Subcutaneous adipose tissue (tissue), 4 donors: ENCODE data around the gene TGM1. TPM values are rescaled to one million over a fixed set of nuclear protein-coding genes. Genes with fewer than 3 reads are reported as not detected.

ENCODE experiments used
- CTCF ChIP-seq: fragments of 450-650 bp; IDR thresholded peaks from one replicate; pipeline ENCODE4 v1.5.1; 2016; ENCODE audit warnings: low read depth, mild to moderate bottlenecking, control low read depth, antibody characterized with exemption, moderate library complexity
- total RNA-seq, 4 donors: library from RNA; depleted of rRNA; stranded (reverse); fragments of >200 nt; gene quantifications; one replicate each; pipeline ENCODE4 v1.1.0, GENCODE V29; 2016

The TGM1 gene
- total RNA-seq, 4 donors from 2014 or later = 0.49 to 1.3 (median 0.85) TPM; not detected in 1

- TF ChIP-seq CTCF = no peak
Observed at GRCh38 chr14:24249230-24250021, 13.6 kb downstream of the TGM1 start.

GRCh38 chr14:24247422-24247821, 15.6 kb downstream of the TGM1 start:
- no peak for TF ChIP-seq CTCF

GRCh38 chr14:24246765-24247212, 16.2 kb downstream of the TGM1 start:
- TF ChIP-seq CTCF = no peak

- no peak for TF ChIP-seq CTCF
Observed at GRCh38 chr14:24243336-24243836, 19.6 kb downstream of the TGM1 start.

- no peak for TF ChIP-seq CTCF
Observed at GRCh38 chr14:24241829-24242443, 21.0 kb downstream of the TGM1 start.

- TF ChIP-seq CTCF = no peak
Observed at GRCh38 chr14:24240110-24240918, 22.7 kb downstream of the TGM1 start.

GRCh38 chr14:24238527-24239037, 24.4 kb downstream of the TGM1 start:
- no peak for TF ChIP-seq CTCF
